ENCODE measurements around the gene PLEKHO2.

DNA sequence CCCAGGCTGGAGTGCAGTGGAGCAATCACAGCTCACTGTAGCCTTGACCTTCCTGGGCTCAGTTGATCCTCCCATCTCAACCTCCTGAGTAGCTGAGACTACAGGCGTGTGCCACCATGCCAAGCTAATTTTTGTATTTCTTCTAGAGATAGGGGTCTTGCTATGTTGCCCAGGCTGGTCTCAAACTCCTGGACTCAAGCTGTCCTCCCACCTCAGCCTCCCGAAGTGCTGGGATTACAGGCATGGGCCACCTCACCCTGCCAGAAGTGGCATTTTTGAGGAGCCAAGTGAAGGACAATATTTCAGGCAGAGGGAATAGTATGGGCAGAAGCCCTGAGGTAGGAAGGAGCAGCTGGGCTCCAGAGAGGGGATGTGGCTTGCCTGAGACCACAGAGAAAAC, 74.7 kb downstream of the PLEKHO2 start:
- TF ChIP-seq POLR2A (IDR thresholded peaks at IDR 0.05; ENCODE audit: control extremely low read depth in 1 of 2, low read depth in 2 of 2, low read length in 2 of 2) (no peak), TEAD4 (IDR thresholded peaks at IDR 0.05; ENCODE audit: low read depth, low read length) (no peak), BACH1 (IDR thresholded peaks at IDR 0.05; ENCODE audit: low read length) (no peak), TCF12 (IDR thresholded peaks at IDR 0.05; ENCODE audit: low read depth, low read length) (no peak)
- TF ChIP-seq, protein P1, sequence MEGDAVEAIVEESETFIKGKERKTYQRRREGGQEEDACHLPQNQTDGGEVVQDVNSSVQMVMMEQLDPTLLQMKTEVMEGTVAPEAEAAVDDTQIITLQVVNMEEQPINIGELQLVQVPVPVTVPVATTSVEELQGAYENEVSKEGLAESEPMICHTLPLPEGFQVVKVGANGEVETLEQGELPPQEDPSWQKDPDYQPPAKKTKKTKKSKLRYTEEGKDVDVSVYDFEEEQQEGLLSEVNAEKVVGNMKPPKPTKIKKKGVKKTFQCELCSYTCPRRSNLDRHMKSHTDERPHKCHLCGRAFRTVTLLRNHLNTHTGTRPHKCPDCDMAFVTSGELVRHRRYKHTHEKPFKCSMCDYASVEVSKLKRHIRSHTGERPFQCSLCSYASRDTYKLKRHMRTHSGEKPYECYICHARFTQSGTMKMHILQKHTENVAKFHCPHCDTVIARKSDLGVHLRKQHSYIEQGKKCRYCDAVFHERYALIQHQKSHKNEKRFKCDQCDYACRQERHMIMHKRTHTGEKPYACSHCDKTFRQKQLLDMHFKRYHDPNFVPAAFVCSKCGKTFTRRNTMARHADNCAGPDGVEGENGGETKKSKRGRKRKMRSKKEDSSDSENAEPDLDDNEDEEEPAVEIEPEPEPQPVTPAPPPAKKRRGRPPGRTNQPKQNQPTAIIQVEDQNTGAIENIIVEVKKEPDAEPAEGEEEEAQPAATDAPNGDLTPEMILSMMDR (IDR thresholded peaks at IDR 0.05; ENCODE audit: control extremely low read depth in 1 of 3, insufficient read depth in 1 of 3, low read depth in 1 of 3, low read length in 3 of 3): no peak

Measured in H1 (cell line).